ENCODE results near the gene NFIC. TPM values are rescaled to one million over a fixed set of nuclear protein-coding genes. Genes with fewer than 3 reads are reported as not detected.

The NFIC gene
- total RNA-seq, 6 experiments from 2014 or later: 186 to 219 (median 211) TPM

GRCh38 chr19:3516675-3517207 lies 150.4 kb downstream of the NFIC start:
- no peak overlapping the region for H3K4me3 Mint-ChIP-seq
- H3K4me1 Mint-ChIP-seq (ENCODE audit: low read depth): peaks cover 24% of the 10 kb centered on the region

GRCh38 chr19:3517638-3518037 lies 151.3 kb downstream of the NFIC start:
- Mint-ChIP-seq H3K36me3 (ENCODE audit: low read depth) (peaks cover 10% of the 10 kb centered on the region; the same call in 1 of the 2 replicates), H3K4me3 (no peak overlapping the region), H3K27me3 (ENCODE audit: insufficient read depth) (peaks cover 3% of the 10 kb centered on the region; the same call in 1 of the 2 replicates), H3K27ac (no peak overlapping the region), H3K9me3 (no peaks in the 10 kb centered on the region), H3K4me1 (ENCODE audit: low read depth) (peaks cover 24% of the 10 kb centered on the region)
- no peak for DNase-seq
- no peak for TF ChIP-seq CTCF (IDR thresholded peaks at IDR 0.05)

More at GRCh38 chr19:3516675-3517207, 150.4 kb downstream of the NFIC start:
- Mint-ChIP-seq H3K36me3 (ENCODE audit: low read depth) (peaks cover 5% of the 10 kb centered on the region; the same call in 1 of the 2 replicates), H3K9me3 (no peaks in the 10 kb centered on the region), H3K27ac (no peak overlapping the region), H3K27me3 (ENCODE audit: insufficient read depth) (no peaks in the 10 kb centered on the region)
- TF ChIP-seq CTCF (IDR thresholded peaks at IDR 0.05): no peak
- DNase-seq: no peak

- Mint-ChIP-seq H3K4me1 (ENCODE audit: low read depth) (peaks cover 24% of the 10 kb centered on the region), H3K27me3 (ENCODE audit: insufficient read depth) (peaks cover 3% of the 10 kb centered on the region; the same call in 1 of the 2 replicates), H3K4me3 (no peak overlapping the region), H3K36me3 (ENCODE audit: low read depth) (peaks cover 10% of the 10 kb centered on the region; the same call in 1 of the 2 replicates), H3K9me3 (no peaks in the 10 kb centered on the region), H3K27ac (no peak overlapping the region)
- DNase-seq: no peak
- no peak for TF ChIP-seq CTCF (IDR thresholded peaks at IDR 0.05)
These were observed 151.9 kb downstream of the NFIC start for GRCh38 chr19:3518255-3518654.

GRCh38 chr19:3518659-3519058 lies 152.3 kb downstream of the NFIC start:
- Mint-ChIP-seq H3K4me3 (no peak overlapping the region), H3K4me1 (ENCODE audit: low read depth) (peaks cover 21% of the 10 kb centered on the region), H3K27ac (no peak overlapping the region), H3K27me3 (ENCODE audit: insufficient read depth) (peaks cover 3% of the 10 kb centered on the region; the same call in 1 of the 2 replicates), H3K9me3 (no peaks in the 10 kb centered on the region), H3K36me3 (ENCODE audit: low read depth) (peaks cover 10% of the 10 kb centered on the region; the same call in 1 of the 2 replicates)
- TF ChIP-seq CTCF (IDR thresholded peaks at IDR 0.05): no peak
- DNase-seq: no peak

Other genes with a start within 250 kb of the NFIC start
- gene GNA15, start 230.6 kb upstream of the NFIC start, total RNA-seq (2021; fragmentation: NEBNext Ultra II Directional; extraction: Animal tissue kit (Norgen Biotek cat#: 25700)): not detected
- not detected for gene S1PR4, start 187.8 kb upstream of the NFIC start, total RNA-seq (2021; fragmentation: NEBNext Ultra II Directional; extraction: Animal tissue kit (Norgen Biotek cat#: 25700))
- 100 to 1,000 TPM in 4 of 6 experiments, 10 to 100 TPM in 2; 98.1 to 130 (median 106) TPM for gene NCLN, start 180.7 kb upstream of the NFIC start, total RNA-seq (2021; fragmentation: NEBNext Ultra II Directional; extraction: Animal tissue kit (Norgen Biotek cat#: 25700))
- gene CELF5, start 141.9 kb upstream of the NFIC start, total RNA-seq (2021; fragmentation: NEBNext Ultra II Directional; extraction: Animal tissue kit (Norgen Biotek cat#: 25700)): under 1 TPM in 3 of 6 experiments, not detected in 3; 0.20 to 0.46 (median 0.30) TPM
- gene SMIM24, start 113.9 kb downstream of the NFIC start, total RNA-seq (2021; fragmentation: NEBNext Ultra II Directional; extraction: Animal tissue kit (Norgen Biotek cat#: 25700)): not detected
- gene SMIM44, start 116.9 kb downstream of the NFIC start, total RNA-seq (2021; fragmentation: NEBNext Ultra II Directional; extraction: Animal tissue kit (Norgen Biotek cat#: 25700)): not detected
- gene DOHH, start 134.1 kb downstream of the NFIC start, total RNA-seq (2021; fragmentation: NEBNext Ultra II Directional; extraction: Animal tissue kit (Norgen Biotek cat#: 25700)): 10 to 100 TPM; 14.3 to 20.4 (median 17.0) TPM
- gene FZR1, start 139.7 kb downstream of the NFIC start, total RNA-seq (2021; fragmentation: NEBNext Ultra II Directional; extraction: Animal tissue kit (Norgen Biotek cat#: 25700)): 10 to 100 TPM; 43.9 to 56.8 (median 46.0) TPM
- gene TEKTIP1, start 172.6 kb downstream of the NFIC start, total RNA-seq (2021; fragmentation: NEBNext Ultra II Directional; extraction: Animal tissue kit (Norgen Biotek cat#: 25700)): under 1 TPM in 5 of 6 experiments, not detected in 1; 0.25 to 0.51 (median 0.46) TPM
- gene MFSD12, start 191.0 kb downstream of the NFIC start, total RNA-seq (2021; fragmentation: NEBNext Ultra II Directional; extraction: Animal tissue kit (Norgen Biotek cat#: 25700)): 100 to 1,000 TPM in 2 of 6 experiments, 10 to 100 TPM in 4; 75.1 to 101 (median 79.6) TPM
- gene HMG20B, start 206.4 kb downstream of the NFIC start, total RNA-seq (2021; fragmentation: NEBNext Ultra II Directional; extraction: Animal tissue kit (Norgen Biotek cat#: 25700)): 10 to 100 TPM; 73.5 to 90.1 (median 78.3) TPM
- gene GIPC3, start 218.9 kb downstream of the NFIC start, total RNA-seq (2021; fragmentation: NEBNext Ultra II Directional; extraction: Animal tissue kit (Norgen Biotek cat#: 25700)): under 1 TPM in 4 of 6 experiments, not detected in 2; 0.10 to 0.17 (median 0.11) TPM
- gene TBXA2R, start 240.3 kb downstream of the NFIC start, total RNA-seq (2021; fragmentation: NEBNext Ultra II Directional; extraction: Animal tissue kit (Norgen Biotek cat#: 25700)): 1 to 10 TPM; 7.1 to 8.8 (median 7.4) TPM